A549 treated with RU486 at 1 μM for 4 hours (cell line): Measurements from ENCODE around the gene KIAA0408. TPM values are rescaled to one million over a fixed set of nuclear protein-coding genes. Genes with fewer than 3 reads are reported as not detected.

ENCODE experiments used
- total RNA-seq: library from RNA; stranded (reverse); fragments of 200-300 nt; extraction: Qiagen RNA extraction; gene quantifications from 5 replicates; pipeline ENCODE4 v1.2.3, GENCODE V29; 2022; ENCODE audit warnings: low read depth

The KIAA0408 gene
- total RNA-seq: 5.3 to 8.3 TPM (median 5.9 TPM) in 5 replicates

DNA sequence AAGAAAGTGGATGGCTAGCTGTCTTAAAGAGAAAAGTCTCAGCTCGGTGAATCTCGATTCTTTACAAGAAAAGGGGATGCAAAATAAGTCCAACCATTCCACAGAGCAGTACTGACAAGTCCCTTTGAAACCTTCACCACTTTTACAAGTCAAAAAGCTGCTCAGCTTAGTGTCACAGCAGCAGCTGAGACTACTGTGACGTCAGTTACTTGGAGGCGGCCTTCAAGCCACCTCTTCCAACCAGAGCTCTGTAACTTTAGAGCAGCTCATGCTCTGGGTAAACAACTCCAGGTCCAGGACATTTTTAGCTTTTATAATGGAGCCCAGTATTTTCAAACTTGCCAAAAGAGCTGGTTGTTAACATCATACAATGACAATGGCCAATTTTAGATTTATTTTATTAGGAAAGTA lies at the start of gene KIAA0408:
TSS of gene KIAA0408 (minus strand) at position 159 of the 411 bp plus-strand sequence. CDS start 5,408 bp downstream, outside the sequence.

Other genes starting within 250 kb of the KIAA0408 start
- gene RNF146, start 192.5 kb downstream of the KIAA0408 start, total RNA-seq: 7.1 to 10.3 TPM (median 9.6 TPM) in 5 replicates
- 35.8 to 65.1 TPM (median 37.6 TPM) in 5 replicates for gene ECHDC1, start 115.8 kb downstream of the KIAA0408 start, total RNA-seq
- 0.13 to 0.33 TPM (median 0.13 TPM) in 3 of 5 replicates, not detected in the others for gene C6orf58, start 117.8 kb upstream of the KIAA0408 start, total RNA-seq